B cell (primary cell): ENCODE data around the gene SUSD3. TPM values are rescaled to one million over a fixed set of nuclear protein-coding genes. Genes with fewer than 3 reads are reported as not detected.

Source experiments
- ATAC-seq: fragments of 200-7000 bp; cut with Tn5 transposase; one replicate; pipeline ENCODE4 v1.10.0; 2021; ENCODE audit warnings: low read depth, mild to moderate bottlenecking, moderate number of reproducible peaks, moderate library complexity
- CTCF ChIA-PET: fragments of 350-600 bp; sonication (Branson Sonifier 250); formaldehyde crosslinking; loops from one replicate; lab custom pipeline; 2021; ENCODE audit warnings: antibody characterized with exemption, inconsistent platforms; lab: Charles Lee
- POLR2A ChIA-PET: fragments of 350-600 bp; sonication (Branson Sonifier 250); formaldehyde crosslinking; loops from one replicate; lab custom pipeline; 2021; ENCODE audit warnings: antibody characterized with exemption; lab: Charles Lee
- DNase-seq: peaks from one replicate; pipeline ENCODE4 v3.0.0; 2013
- H2AFZ ChIP-seq: 2 replicates; pipeline ENCODE4 v1.6.1; 2012; ENCODE audit warnings: mild to moderate bottlenecking, low read depth, low read length; ENCODE audit not compliant: insufficient read depth, poor library complexity, severe bottlenecking
- H3K27ac ChIP-seq, 2 donors: 1 replicate in 1 of 2; 2 replicates in 1 of 2; pipeline ENCODE4 v1.5.1; 2012 to 2013; ENCODE audit warnings: low read length in 2 of 2, mild to moderate bottlenecking in 2 of 2, moderate library complexity in 1 of 2
- H3K27me3 ChIP-seq, 4 experiments: fragments of 200-600 bp in 1 of 4; sonication (generic) in 1 of 4; replicated peaks in 1 of 4; 1 replicate in 2 of 4; 2 replicates in 2 of 4; pipeline versions ENCODE4 v1.6.1 to v1.7.0; 2013 to 2016; ENCODE audit warnings: low read length in 3 of 4, mild to moderate bottlenecking in 2 of 4, mixed read lengths in 1 of 4, moderate library complexity in 1 of 4; ENCODE audit not compliant: insufficient read depth in 4 of 4, control insufficient read depth in 3 of 4; ENCODE audit errors: control extremely low read depth in 1 of 4
- H3K36me3 ChIP-seq, 2 experiments: replicated peaks in 1 of 2; 1 replicate in 1 of 2; 2 replicates in 1 of 2; pipeline versions ENCODE4 v1.6.1 to v1.7.1; 2013; ENCODE audit warnings: low read length in 1 of 2; ENCODE audit not compliant: insufficient read depth in 2 of 2, control insufficient read depth in 1 of 2; ENCODE audit errors: control extremely low read depth in 1 of 2, extremely low read depth in 1 of 2
- H3K4me1 ChIP-seq, 2 donors: fragments of 200-600 bp in 1 of 2; sonication (generic) in 1 of 2; 1 replicate in 1 of 2; 2 replicates in 1 of 2; pipeline versions ENCODE4 v1.5.1 to v1.6.1; 2013 to 2017; ENCODE audit warnings: low read length in 2 of 2; ENCODE audit not compliant: control insufficient read depth in 2 of 2, insufficient read depth in 2 of 2
- H3K4me2 ChIP-seq: replicated peaks from 2 replicates; pipeline ENCODE3; 2012; ENCODE audit warnings: mild to moderate bottlenecking, low read depth, low read length; ENCODE audit not compliant: poor library complexity, severe bottlenecking
- H3K4me3 ChIP-seq, 5 experiments: fragments of 200-600 bp in 1 of 5; sonication (generic) in 1 of 5; 1 replicate in 3 of 5; 2 replicates in 2 of 5; pipeline versions ENCODE4 v1.5.1 to v1.7.0; 2011 to 2016; ENCODE audit warnings: low read length in 4 of 5, mild to moderate bottlenecking in 4 of 5, low read depth in 2 of 5, control low read depth in 1 of 5, moderate library complexity in 1 of 5; ENCODE audit not compliant: insufficient read depth in 1 of 5; ENCODE audit errors: control extremely low read depth in 1 of 5, extremely low read depth in 1 of 5
- H3K79me2 ChIP-seq: fragments of 200-600 bp; sonication (generic); one replicate; pipeline ENCODE4 v1.6.0; 2016; ENCODE audit warnings: low read length; ENCODE audit not compliant: control insufficient read depth, insufficient read depth
- H3K9ac ChIP-seq: fragments of 200-600 bp; sonication (generic); 2 replicates; pipeline ENCODE4 v1.6.1; 2017; ENCODE audit warnings: mild to moderate bottlenecking, low read length, moderate library complexity
- H3K9me3 ChIP-seq, 3 donors: one replicate each; pipeline versions ENCODE4 v1.6.1 to v1.7.1; 2013; ENCODE audit warnings: low read length in 2 of 3; ENCODE audit not compliant: control insufficient read depth in 2 of 3, insufficient read depth in 1 of 3; ENCODE audit errors: control extremely low read depth in 1 of 3
- H4K20me1 ChIP-seq: 2 replicates; pipeline ENCODE4 v1.6.0; 2012; ENCODE audit warnings: mild to moderate bottlenecking, low read length; ENCODE audit not compliant: insufficient read depth, control insufficient read depth, poor library complexity, severe bottlenecking
- H3K27ac Mint-ChIP-seq: one replicate; pipeline ENCODE4 v1.8.0; 2021; ENCODE audit warnings: mixed read lengths
- H3K27me3 Mint-ChIP-seq: one replicate; pipeline ENCODE4 v1.8.0; 2021; ENCODE audit warnings: mixed read lengths
- H3K4me1 Mint-ChIP-seq: one replicate; pipeline ENCODE4 v1.8.0; 2021; ENCODE audit warnings: mixed read lengths
- H3K4me3 Mint-ChIP-seq: one replicate; pipeline ENCODE4 v1.8.0; 2021; ENCODE audit warnings: mixed read lengths
- H3K9me3 Mint-ChIP-seq: one replicate; pipeline ENCODE4 v1.8.0; 2022; ENCODE audit warnings: mixed read lengths; ENCODE audit not compliant: insufficient read depth
- EZH2 ChIP-seq: IDR thresholded peaks from 2 replicates; pipeline ENCODE4 v1.6.1; 2012; ENCODE audit warnings: borderline replicate concordance, low read depth, mild to moderate bottlenecking, moderate library complexity, low read length; ENCODE audit not compliant: insufficient read depth, poor library complexity, severe bottlenecking
- WGBS: methylation state at CpG from one replicate; pipeline ENCODE4 v1.1.5; 2013; ENCODE audit warnings: missing lambda C conversion rate; ENCODE audit not compliant: insufficient coverage; 5-methylcytosine and 5-hydroxymethylcytosine counted together
- intact Hi-C: fragments of 100-400 bp; cut with micrococcal nuclease; formaldehyde crosslinking; loops from one replicate; pipeline ENCODE4 v1.10.0; 2022
- polyA plus RNA-seq: library from polyadenylated mRNA; depleted of rRNA; stranded (reverse); fragments of >200 nt; gene quantifications from 2 replicates; pipeline ENCODE4 v1.2.3, GENCODE V29; 2012
- total RNA-seq, 2 donors: library from RNA; stranded (reverse); fragments of 120-200 nt in 1 of 2; gene quantifications; 1 replicate in 1 of 2; 2 replicates in 1 of 2; pipeline versions ENCODE4 v1.2.3 to v1.2.4, GENCODE V29; 2013 to 2022
- TF ChIP-seq, protein P1 (sequence below): fragments of 200-600 bp; IDR thresholded peaks from one replicate; pipeline ENCODE4 v1.8.0; 2022; ENCODE audit warnings: antibody characterized with exemption, mild to moderate bottlenecking

SUSD3 gene
- total and polyA plus RNA-seq, 2 donors (not counting 1 experiment from before 2014, with no cell fraction given): 41.0 to 85.0 TPM

DNA sequence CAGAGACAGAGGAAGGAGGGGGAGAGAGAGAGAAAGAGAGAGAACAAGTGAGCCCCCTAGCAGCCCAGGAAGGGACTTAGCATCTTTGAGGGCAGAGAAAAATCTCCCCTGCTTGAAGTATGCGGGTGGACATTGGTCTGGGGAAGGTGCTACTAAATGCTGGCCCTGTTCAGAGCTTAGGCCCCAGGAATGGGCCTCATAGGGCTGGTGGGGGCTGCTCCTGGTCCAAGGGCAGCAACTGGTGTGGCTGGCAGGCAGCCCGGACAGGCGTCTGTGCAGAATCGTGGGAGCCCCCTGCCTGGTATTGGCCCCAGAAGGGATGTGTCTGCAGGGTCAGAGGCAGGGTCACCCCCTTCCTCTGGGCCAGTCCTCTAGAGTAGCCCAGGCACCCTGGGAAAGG is 47.8 kb upstream of the SUSD3 start:
- Histone ChIP-seq H3K4me1 (no peaks in the 10 kb centered on the region), H3K4me2 (no peak overlapping the region), H2AFZ (no peak overlapping the region), H3K27ac (no peak overlapping the region), H3K4me3 (no peak overlapping the region), H3K9me3 (no peaks in the 10 kb centered on the region), H4K20me1 (peaks cover 63% of the 10 kb centered on the region), H3K79me2 (peaks cover 25% of the 10 kb centered on the region), H3K27me3 (no peaks in the 10 kb centered on the region), H3K36me3 (peaks cover 7 to 72% of the 10 kb centered on the region in 2 experiments), H3K9ac (no peak overlapping the region)
- no peak for ATAC-seq
- intact Hi-C loops: no loop called here
- TF ChIP-seq, protein P1, sequence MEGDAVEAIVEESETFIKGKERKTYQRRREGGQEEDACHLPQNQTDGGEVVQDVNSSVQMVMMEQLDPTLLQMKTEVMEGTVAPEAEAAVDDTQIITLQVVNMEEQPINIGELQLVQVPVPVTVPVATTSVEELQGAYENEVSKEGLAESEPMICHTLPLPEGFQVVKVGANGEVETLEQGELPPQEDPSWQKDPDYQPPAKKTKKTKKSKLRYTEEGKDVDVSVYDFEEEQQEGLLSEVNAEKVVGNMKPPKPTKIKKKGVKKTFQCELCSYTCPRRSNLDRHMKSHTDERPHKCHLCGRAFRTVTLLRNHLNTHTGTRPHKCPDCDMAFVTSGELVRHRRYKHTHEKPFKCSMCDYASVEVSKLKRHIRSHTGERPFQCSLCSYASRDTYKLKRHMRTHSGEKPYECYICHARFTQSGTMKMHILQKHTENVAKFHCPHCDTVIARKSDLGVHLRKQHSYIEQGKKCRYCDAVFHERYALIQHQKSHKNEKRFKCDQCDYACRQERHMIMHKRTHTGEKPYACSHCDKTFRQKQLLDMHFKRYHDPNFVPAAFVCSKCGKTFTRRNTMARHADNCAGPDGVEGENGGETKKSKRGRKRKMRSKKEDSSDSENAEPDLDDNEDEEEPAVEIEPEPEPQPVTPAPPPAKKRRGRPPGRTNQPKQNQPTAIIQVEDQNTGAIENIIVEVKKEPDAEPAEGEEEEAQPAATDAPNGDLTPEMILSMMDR: no peak
- TF ChIP-seq EZH2: no peak
- H3K9me3 Mint-ChIP-seq: no peaks in the 10 kb centered on the region
- H3K27me3 Mint-ChIP-seq: no peaks in the 10 kb centered on the region
- no peak for DNase-seq
- POLR2A ChIA-PET: no interaction called here
- no peak overlapping the region for H3K4me3 Mint-ChIP-seq
- CTCF ChIA-PET: no interaction called here
- no peak overlapping the region for H3K27ac Mint-ChIP-seq
- no peaks in the 10 kb centered on the region for H3K4me1 Mint-ChIP-seq
- WGBS: 95% methylated on average over 4 of the region's 4 CpGs

DNA sequence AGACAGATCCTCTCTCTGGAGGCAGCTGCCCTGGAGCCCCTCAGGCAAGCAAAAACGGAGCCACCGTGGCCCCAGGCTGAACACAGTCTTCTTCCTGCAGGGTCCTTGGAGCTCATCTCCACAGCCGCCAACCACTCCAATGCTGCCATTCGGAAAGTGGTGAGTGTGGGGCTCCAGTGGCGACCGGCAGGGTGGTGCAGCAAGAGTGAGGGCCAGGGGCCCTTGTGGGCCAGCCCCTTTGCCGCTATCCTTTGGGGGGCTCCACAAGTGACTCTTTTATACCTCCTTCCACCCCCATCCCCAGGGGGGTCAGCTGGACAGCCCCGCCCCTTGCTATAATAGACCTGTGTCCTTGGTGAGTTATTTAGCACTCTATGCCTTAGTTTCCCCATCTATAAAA is 47.4 kb upstream of the SUSD3 start:
- Histone ChIP-seq H3K9ac (no peak overlapping the region), H3K4me2 (no peak overlapping the region), H3K4me1 (no peaks in the 10 kb centered on the region), H3K27ac (no peak overlapping the region), H3K9me3 (no peaks in the 10 kb centered on the region), H4K20me1 (peaks cover 58% of the 10 kb centered on the region), H3K27me3 (no peaks in the 10 kb centered on the region), H3K4me3 (no peak overlapping the region), H3K36me3 (peaks cover 6 to 72% of the 10 kb centered on the region in 2 experiments), H2AFZ (no peak overlapping the region), H3K79me2 (peaks cover 25% of the 10 kb centered on the region)
- DNase-seq: no peak
- no peak for ATAC-seq
- H3K4me1 Mint-ChIP-seq: no peaks in the 10 kb centered on the region
- no peak overlapping the region for H3K4me3 Mint-ChIP-seq
- no peaks in the 10 kb centered on the region for H3K27me3 Mint-ChIP-seq
- TF ChIP-seq, protein P1: no peak
- no peak for TF ChIP-seq EZH2
- POLR2A ChIA-PET: no interaction called here
- WGBS: 93% methylated on average over 6 of the region's 8 CpGs
- no peak overlapping the region for H3K27ac Mint-ChIP-seq
- intact Hi-C loops: no loop called here
- no peaks in the 10 kb centered on the region for H3K9me3 Mint-ChIP-seq
- CTCF ChIA-PET: no interaction called here
